GM13977 (cell line): ENCODE measurements around the gene GPC5.

Source experiments
- DNase-seq: peaks from one replicate; pipeline ENCODE4 v3.0.0; 2012; ENCODE audit warnings: low spot score
- in situ Hi-C: fragments of 300-500 bp; cut with MboI; formaldehyde crosslinking; loops from one replicate; pipeline ENCODE4 v1.12.0; 2022; ENCODE audit warnings: low sequenced_read_pairs, low pct_unique_long_range_greater_than_20kb, mixed read lengths, inconsistent platforms; ENCODE audit not compliant: unreplicated experiment
- TF ChIP-seq, protein P1 (sequence below): IDR thresholded peaks from 2 replicates; pipeline ENCODE4 v1.5.1; 2012; ENCODE audit warnings: mild to moderate bottlenecking, control low read depth; ENCODE audit not compliant: insufficient read depth; ENCODE audit errors: extremely low read depth, missing control alignments

The GPC5 gene

DNA sequence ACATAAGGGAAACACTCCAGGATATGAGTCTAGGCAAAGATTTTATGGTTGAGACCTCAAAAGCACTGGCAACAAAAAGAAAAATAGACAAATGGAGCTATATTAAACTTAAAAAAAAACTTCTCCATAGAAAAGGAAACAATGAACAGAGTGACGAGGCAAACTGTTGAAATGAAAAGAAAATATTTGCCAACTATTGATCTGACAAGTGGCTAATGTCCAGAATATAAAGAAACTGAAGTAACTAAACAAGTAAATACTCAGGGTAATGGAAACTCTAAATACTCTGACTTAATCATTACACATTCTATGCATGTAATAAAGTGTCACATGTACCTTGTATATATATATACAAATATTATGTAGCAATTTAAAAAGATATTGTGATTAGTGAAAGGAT lies 562.5 kb downstream of the GPC5 start:
- in situ Hi-C loops = no loop called here
- TF ChIP-seq, protein P1, sequence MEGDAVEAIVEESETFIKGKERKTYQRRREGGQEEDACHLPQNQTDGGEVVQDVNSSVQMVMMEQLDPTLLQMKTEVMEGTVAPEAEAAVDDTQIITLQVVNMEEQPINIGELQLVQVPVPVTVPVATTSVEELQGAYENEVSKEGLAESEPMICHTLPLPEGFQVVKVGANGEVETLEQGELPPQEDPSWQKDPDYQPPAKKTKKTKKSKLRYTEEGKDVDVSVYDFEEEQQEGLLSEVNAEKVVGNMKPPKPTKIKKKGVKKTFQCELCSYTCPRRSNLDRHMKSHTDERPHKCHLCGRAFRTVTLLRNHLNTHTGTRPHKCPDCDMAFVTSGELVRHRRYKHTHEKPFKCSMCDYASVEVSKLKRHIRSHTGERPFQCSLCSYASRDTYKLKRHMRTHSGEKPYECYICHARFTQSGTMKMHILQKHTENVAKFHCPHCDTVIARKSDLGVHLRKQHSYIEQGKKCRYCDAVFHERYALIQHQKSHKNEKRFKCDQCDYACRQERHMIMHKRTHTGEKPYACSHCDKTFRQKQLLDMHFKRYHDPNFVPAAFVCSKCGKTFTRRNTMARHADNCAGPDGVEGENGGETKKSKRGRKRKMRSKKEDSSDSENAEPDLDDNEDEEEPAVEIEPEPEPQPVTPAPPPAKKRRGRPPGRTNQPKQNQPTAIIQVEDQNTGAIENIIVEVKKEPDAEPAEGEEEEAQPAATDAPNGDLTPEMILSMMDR = no peak

DNA sequence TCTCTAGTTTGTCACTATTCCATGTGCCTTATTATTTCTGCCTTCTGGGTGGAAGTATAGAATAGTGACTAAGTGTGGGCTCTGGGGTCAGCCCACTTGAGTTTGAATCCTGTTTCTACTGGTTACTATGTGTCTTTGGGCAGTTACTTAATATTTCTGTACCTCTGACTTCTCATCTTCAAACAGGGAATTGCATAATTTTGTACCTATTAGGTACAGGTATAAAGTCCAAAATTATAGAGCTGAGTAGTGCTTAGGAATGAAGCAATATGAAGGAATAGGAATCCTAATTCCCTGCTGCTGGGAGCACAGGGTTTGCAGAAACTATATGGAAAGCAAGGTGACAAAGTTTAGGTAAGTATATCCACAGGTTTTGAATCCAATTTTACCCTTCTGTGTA lies 564.5 kb downstream of the GPC5 start:
- in situ Hi-C loops = no loop called here

More for the DNA sequence above, 562.5 kb downstream of the GPC5 start:
- no peak for DNase-seq

DNA sequence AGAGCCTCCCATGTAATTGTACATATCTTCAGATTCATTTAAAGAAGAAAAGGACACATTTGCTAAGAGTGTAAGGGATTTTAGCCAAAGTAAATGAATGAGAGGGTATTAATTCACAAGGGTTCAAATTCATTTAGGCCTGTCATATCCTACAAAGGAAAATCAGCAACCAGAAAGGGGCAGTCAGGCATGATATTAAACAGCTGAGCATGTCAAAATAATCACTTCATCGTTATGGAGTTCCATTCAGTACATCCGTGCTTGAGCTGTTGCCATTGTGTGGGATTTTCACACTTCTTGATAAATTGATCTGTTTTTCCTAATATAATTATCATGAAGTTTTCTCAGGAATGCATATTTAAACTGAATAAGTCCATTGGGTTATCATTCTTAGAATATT lies 567.1 kb downstream of the GPC5 start:
- TF ChIP-seq, protein P1 = no peak
- no peak for DNase-seq
- in situ Hi-C loops = no loop called here

More for the DNA sequence above, 564.5 kb downstream of the GPC5 start:
- TF ChIP-seq, protein P1 = no peak
- DNase-seq = no peak

DNA sequence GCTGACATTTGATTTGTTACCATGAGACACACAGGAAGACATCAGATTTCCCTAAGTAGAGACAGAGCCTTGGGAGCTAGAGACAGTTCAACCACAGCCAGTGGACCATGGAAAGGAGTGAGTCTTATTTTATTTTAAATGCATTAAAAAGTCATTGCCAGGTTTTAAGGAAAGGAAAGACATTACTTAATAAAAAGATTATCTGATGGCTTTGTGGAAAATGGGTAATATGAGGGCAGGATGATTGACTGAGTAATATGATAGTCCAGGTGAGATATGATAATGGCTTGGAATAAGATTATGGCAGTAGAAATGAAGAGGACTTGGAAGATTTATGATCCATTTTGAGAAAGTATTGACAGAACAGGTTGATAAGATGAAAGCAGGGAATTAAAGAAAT lies 580.1 kb downstream of the GPC5 start:
- in situ Hi-C loops = no loop called here
- TF ChIP-seq, protein P1 = no peak
- DNase-seq = no peak

DNA sequence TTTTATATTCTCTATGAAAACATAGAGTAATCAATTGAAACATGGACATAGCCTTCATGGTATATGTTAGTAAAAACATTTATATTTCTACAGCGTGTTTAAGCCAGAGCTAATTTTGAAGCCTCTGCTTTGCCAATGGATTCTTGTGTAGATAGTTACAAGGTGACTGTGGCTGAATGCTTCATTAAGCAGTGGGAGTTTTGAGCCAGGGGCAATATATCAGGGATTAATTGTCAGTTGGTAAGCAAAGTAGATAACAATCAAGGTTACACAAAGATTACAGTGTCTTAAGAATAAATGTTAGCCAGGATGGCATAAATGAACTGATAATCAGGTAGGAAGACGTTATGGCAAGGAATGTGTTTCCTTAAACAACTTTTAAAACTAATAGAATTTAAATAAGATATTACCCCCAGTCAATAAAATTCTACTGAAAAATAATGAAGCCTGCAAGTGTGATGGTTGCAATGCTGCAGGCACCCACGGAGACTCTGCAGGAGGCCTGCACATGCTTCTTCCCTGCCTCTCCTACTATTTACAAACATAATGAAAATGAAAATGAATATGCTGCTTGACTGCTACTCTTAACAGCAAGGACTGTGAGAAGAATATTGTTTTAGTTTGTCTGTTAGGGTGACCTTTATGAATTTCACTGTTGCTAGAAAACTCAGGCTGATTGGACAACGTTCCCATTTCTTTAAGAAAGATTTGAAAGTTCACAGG lies 588.5 kb downstream of the GPC5 start:
- in situ Hi-C loops = no loop called here
- TF ChIP-seq, protein P1 = no peak
- DNase-seq = no peak

DNA sequence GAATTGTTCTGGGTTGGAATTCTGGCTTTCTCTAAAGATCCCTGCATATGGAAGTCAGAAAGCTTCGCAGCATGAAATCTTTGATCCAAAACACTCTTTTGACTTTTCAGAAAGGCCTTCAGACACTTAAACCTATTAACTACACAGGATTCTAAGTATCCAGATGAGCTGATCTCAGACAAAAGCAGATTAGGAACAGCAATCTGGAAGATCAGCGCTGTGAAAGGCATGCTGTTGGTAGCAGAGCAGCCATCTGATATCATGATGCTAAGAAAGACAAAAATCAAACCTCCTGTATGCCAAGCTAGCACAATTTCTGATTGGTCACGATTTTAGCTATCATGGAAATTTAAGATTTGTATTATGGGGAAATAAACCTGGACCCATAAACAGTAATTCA lies 589.9 kb downstream of the GPC5 start:
- TF ChIP-seq, protein P1 = no peak
- DNase-seq = no peak
- in situ Hi-C loops = no loop called here
